22Rv1 (cell line): Measurements from ENCODE around the gene AUP1.

Source experiments
- H3K27ac ChIP-seq: fragments of 450-650 bp; 2 replicates; pipeline ENCODE4 v1.5.1; 2017
- CTCF ChIP-seq: fragments of 450-650 bp; IDR thresholded peaks from 2 replicates; pipeline ENCODE4 v1.5.1; 2017; ENCODE audit warnings: mild to moderate bottlenecking
- ZFX ChIP-seq: fragments of 450-650 bp; IDR thresholded peaks from 2 replicates; pipeline ENCODE4 v1.6.1; 2017; ENCODE audit warnings: antibody characterized with exemption, borderline replicate concordance

The AUP1 gene

GRCh38 chr2:74573747-74574562 is 44.4 kb upstream of the AUP1 start:
- H3K27ac ChIP-seq, result no peak overlapping the region
- TF ChIP-seq ZFX (no peak), CTCF (no peak)

DNA sequence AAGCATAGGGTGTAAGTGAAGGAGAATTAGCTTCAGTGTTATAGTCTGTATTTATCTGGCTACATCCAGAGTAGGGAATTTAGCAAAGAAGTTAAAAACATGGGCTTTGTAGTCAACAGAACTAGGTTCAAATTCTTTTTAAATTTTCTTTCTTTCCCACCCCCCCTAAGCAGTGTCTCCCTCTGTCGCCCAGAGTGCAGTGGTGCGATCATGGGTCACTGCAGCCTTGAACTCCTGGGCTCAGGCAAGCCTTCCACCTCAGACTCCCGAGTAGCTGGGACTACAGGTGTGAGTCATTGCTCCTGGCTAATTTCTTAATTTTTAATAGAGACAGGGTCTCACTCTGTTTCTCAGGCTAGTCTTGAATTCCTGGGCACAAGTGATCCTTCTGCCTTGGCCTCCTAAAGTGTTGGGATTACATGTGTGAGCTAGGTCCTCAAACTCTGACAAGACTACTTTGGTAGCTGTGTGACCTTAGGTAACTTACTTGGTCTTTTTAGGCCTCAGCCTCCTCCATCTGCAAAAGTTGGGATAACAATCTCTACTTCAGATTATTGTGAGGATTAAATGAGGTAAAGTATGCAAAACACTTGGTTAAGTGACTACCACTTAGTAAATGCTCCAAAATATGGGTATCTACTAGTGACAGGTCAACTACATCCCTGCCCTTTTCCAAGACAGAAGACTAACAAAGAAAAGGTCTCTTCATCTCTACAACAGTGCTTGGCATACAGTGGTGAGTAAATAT is 42.8 kb upstream of the AUP1 start:
- TF ChIP-seq CTCF, result peak; percentile 15; the same call in 1 of the 2 replicates
- no peak for TF ChIP-seq ZFX
- H3K27ac ChIP-seq, result peak overlapping the region; percentile 35

DNA sequence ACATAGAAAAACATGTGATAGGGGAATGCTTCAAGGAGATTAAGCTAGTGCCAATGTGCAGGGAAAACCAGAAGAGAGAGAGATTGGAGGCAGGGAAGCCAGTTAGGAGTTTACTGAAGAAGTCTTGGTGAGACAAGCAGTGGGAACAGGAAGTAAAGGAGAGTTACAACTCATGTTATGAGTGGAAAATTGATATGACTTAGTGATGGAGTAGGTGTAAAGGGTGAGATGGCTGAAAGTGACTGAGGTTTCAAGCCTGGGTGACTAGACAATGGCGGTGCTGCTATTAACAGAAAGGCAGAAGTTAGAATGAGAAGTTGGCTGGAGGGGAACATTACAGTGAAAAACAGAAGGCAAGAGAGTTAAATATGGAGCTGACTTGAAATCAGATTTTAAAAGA is 41.6 kb upstream of the AUP1 start:
- H3K27ac ChIP-seq, result no peak overlapping the region
- TF ChIP-seq CTCF (no peak), ZFX (no peak)

GRCh38 chr2:74569686-74570085 is 40.2 kb upstream of the AUP1 start:
- TF ChIP-seq ZFX (no peak), CTCF (no peak)

GRCh38 chr2:74567881-74568280 is 38.4 kb upstream of the AUP1 start:
- no peak overlapping the region for H3K27ac ChIP-seq
- TF ChIP-seq ZFX (no peak), CTCF (no peak)

More at GRCh38 chr2:74569686-74570085, 40.2 kb upstream of the AUP1 start:
- no peak overlapping the region for H3K27ac ChIP-seq

- TF ChIP-seq ZFX, result no peak
- no peak for TF ChIP-seq CTCF
- H3K27ac ChIP-seq, result no peak overlapping the region
Measured at GRCh38 chr2:74566754-74567085, 37.2 kb upstream of the AUP1 start.
